Endothelial cell of hepatic sinusoid (primary cell): ENCODE measurements around the gene ZNF511.
"Not testable (repeated sequence)": the region's sequence is repeated elsewhere in the genome, so short reads cannot be mapped to it uniquely, and the experiment has no call there.

Experiments
- in situ Hi-C: cut with HindIII; loops from 2 replicates; pipeline ENCODE4 v1.10.0; 2017; ENCODE audit warnings: low sequenced_read_pairs

The ZNF511 gene

GRCh38 chr10:133312016-133312768 is 3.5 kb downstream of the ZNF511 start:
- in situ Hi-C loops: no loop called here

GRCh38 chr10:133312769-133313145 is 4.0 kb downstream of the ZNF511 start:
- in situ Hi-C loops: no loop called here

DNA sequence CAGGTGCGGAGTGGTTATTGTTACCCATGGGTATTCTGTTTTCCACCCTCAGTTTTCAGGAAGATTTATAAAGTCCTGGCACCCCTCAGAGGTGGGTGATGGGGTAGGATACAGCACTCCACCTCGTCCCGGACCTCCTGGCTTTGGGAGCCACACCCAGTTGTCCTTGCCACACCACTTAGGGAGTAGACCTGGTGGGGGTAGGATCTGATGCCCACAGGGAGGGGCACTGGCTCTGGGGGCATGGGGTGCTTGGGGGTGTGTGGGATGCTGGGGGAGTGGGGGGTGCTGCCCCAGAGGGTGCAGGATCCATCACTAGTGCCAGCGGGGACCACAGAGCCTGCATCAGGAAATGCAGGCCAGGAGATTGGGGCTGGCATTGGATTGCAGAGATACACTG is 4.5 kb downstream of the ZNF511 start:
- in situ Hi-C loops: no loop called here

DNA sequence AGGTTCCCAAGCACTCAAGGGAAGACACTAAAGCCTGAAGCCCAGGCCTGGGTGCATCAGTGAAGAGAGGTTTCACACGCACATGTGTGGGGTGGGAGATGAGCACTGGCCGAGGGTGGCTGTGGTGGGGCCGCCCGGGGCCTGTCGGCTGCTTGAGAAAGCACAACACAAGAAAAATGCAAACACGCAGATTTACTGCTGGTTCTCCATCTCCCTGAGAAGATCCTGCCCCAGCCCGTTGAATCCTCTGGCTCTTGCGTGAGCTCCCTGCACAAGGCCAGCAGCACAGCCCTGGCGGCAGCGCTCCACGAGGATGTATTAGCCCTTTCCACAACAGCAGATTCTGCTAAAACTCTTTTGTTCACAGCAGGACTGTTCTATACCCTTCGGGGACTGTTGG is 6.2 kb downstream of the ZNF511 start:
- in situ Hi-C loops: no loop called here

DNA sequence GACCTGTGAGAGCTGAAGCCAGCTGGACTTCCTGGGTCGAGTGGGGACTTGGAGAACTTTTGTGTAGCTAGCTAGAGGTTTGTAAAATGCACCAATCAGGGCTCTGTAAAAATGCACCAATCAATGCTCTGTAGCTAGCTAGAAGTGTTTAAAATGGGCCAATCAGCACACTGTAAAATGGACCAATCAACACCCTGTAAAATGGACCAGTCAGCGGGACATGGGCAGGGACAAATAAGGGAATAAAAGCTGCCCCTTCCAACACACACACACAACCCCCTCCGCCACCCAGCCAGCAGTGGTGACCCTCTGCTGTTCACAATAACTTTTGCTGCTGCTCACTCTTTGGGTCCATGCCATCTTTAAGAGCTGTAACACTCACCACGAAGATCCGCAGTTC is 7.1 kb downstream of the ZNF511 start:
- in situ Hi-C loops: no loop called here

DNA sequence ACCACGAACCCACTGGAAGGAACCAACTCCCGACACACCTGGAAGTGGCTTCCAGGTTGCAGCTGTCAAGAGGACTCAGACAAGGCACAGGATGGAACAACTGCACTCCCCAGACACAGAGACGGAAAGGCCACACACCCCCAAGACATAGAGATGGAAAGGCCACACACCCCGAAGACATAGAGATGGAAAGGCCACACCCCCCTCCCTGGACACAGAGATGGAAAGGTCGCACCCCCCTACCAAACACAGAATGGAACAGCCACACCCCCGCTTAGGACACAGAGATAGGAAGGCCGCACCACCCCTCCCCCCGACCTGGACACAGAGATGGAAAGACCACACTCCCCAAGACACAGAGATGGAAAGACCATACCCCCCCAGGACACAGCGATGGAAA is 7.6 kb downstream of the ZNF511 start:
- in situ Hi-C loops: no loop called here

DNA sequence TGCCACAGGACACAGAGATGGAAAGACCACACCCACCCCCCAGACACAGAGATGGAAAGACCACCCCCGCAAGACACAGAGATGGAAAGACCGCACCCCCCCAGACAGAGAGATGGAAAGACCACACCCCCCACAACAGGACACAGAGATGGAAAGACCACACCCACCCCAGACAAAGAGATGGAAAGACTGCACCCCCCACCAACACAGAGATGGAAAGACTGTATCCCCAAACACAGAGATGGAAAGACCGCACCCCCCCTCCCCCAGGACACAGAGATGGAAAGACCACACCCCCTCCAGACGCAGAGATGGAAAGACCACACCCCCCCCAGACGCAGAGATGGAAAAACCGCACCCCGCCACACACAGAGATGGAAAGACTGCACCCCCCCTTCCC is 8.0 kb downstream of the ZNF511 start:
- in situ Hi-C loops: no loop called here

DNA sequence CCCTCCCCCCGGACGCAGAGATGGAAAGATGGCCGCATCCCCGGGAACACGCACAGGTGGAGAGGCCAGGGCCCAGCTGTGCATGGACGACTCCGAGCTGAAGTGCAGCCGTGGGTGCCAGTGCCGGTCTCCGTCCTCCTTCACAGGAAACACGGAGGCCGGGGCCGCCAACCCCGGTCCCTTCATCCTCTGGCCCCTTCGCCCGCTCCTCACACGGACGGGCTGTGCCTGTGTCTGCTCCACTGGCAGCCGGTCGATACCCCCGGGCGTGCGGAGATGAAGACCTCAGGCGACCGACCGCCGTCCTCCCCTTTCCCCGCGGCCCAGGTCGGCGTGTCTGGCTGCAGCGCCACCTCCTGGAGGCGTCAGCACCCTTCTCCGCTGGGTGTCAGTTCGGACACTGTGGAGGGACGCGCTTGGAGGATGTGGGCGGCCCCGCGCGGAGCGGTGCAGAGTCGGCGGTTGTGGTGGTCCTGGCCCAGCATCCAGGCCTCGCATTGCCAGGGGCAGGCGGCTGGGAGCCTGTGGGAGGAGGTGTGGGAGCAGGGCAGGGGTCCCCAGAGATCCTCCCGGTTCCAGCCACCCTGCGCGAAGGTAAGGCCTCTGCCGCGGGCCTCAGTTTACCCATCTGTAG is 9.9 kb downstream of the ZNF511 start:
- in situ Hi-C loops: no loop called here

DNA sequence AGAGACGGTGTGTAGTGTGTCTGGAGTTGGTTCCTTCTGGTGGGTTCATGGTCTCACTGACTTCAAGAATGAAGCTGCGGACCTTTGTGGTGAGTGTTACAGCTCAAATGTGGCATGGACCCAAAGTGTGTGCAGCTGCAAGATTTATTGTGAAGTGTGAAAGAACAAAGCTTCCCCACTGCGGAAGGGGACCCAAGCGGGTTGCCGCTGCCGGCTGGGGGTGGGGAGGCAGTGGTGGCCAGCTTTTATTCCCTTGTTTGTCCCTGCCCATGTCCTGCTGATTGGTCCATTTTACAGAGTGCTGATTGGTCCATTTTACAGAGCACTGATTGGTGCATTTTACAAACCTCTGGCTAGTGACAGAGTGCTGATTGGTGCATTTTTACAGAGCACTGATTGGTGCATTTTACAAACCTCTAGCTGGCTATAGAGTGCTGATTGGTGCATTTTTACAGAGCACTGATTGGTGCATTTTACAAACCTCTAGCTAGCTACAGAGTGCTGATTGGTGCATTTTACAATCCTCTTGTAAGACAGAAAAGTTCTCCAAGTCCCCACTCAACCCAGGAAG is 12.2 kb downstream of the ZNF511 start:
- in situ Hi-C loops: not testable (repeated sequence)

- in situ Hi-C loops: not testable (repeated sequence)
Measured at GRCh38 chr10:133322064-133322709, 13.5 kb downstream of the ZNF511 start.

DNA sequence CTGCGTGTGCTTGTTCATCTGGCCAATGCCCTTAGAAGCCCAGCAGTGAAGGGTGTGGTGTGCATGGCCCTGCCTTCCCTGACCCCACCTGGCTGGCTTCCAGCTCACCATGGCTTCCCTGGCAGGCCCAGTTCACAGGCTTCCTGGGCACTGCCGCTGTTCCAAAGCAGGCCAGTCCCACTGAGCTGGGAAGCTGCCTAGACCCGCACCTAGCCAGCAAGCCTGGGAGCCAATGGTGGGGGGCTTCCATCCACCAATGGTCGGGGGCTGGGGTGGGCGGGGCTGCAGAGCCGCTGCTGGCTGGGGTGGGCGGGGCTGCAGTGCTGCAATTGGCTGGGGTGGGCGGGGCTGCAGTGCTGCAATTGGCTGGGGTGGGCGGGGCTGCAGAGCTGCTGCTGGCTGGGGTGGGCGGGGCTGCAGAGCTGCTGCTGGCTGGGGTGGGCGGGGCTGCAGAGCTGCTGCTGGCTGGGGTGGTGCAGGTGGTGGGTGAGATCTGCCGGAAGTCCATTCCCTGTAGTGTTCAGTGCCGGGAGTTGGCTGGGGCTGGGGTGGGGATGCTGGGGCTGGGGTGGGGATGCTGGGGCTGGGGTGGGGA is 15.6 kb downstream of the ZNF511 start:
- in situ Hi-C loops: no loop called here

GRCh38 chr10:133324857-133325260 is 16.1 kb downstream of the ZNF511 start:
- in situ Hi-C loops: no loop called here

DNA sequence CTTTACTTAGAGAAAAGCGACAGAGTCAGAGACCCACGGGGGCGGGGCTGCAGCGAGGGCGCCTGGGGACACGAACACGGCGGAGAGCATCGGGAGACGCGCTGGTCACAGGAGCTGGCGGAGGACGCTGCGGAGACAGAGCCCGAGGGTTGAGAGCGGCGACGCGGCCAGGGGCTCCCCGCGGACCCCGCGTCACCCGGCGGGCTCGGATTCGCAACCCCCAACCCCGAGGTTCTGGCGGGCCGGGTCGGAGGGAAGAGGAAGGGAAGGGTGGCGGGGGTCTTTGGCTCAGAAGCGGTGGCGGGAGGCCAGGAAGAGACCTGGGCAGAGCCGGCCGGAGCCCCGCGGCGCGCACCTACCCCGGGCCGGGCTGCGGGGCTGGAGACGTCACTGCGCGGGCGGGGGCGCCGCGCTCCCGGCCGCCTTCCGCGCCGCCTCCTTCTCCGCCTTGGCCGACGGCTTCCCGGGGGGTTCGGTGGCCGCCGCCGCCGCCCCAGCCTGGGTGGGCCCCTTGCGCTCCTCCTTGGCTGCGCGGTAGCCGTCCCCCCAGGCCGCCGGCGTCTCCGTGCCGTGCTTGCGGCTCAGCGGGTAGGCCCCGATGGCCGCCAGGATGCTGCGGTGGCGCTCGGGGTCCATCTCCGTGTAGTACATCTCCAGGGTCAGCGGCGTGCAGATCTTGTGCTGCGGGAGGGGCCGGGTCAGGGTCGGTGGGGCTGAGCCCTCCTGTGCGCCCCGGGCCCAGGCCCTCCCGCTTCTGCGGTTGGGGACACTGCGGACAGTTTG is 16.9 kb downstream of the ZNF511 start:
- in situ Hi-C loops: no loop called here

DNA sequence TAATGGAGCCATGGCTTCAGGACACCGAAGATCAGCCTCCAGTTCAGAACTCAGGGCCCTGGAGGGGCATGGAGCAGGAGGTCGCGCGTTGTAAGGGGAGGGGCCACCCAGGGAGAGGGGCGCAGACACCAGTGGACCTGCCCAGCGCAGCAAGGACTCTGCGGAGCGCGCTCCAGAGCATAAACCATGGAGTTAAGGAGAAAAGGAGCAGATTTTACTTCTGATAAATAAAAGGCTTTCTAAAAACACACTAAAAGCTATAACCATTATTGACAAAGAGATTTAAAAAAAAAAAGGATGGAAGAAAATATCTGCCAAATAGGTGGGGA is 17.5 kb downstream of the ZNF511 start:
- in situ Hi-C loops: no loop called here

DNA sequence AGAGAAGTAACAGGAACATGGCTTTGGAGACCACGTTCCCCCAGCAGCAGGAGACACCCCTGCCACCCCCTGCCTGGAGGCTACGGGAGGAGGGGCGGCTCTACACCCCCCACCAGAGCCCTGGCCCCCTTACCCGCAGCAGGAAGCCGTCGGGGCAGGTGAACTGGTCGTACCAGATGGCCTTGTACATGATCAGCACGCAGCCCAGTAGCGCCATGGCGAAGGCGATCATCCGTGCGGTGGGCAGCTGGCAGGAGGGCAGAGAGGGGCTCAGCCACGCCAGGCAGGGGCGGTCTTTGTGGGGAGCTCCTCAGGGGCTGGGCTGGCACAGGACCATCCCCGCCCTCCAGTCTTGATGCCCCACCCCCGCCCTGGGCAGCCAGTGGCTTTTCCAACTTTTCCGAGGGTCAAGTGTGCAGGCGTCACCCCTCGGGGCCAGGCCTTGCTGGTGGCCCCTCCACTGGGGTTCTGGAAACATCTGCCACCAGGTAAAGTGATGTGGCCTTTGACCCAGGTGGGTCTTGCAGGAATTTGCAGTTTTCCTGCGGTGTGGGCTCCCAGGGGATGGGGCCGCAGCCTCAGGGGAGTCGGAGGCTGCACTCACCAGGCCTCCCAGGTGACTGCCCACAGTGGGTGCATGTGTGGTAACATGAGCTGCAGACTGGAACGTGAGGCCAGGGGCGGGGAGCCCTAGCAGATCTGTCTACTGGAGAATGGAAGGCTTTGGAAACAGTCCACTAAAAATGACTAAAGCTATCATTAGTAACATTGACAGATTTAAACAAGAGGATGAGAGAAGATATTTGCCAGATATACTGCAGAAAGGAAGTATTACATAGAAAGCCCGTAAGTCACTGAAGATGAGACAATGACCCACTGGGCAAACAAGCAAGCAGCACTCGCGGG is 18.3 kb downstream of the ZNF511 start:
- in situ Hi-C loops: no loop called here

DNA sequence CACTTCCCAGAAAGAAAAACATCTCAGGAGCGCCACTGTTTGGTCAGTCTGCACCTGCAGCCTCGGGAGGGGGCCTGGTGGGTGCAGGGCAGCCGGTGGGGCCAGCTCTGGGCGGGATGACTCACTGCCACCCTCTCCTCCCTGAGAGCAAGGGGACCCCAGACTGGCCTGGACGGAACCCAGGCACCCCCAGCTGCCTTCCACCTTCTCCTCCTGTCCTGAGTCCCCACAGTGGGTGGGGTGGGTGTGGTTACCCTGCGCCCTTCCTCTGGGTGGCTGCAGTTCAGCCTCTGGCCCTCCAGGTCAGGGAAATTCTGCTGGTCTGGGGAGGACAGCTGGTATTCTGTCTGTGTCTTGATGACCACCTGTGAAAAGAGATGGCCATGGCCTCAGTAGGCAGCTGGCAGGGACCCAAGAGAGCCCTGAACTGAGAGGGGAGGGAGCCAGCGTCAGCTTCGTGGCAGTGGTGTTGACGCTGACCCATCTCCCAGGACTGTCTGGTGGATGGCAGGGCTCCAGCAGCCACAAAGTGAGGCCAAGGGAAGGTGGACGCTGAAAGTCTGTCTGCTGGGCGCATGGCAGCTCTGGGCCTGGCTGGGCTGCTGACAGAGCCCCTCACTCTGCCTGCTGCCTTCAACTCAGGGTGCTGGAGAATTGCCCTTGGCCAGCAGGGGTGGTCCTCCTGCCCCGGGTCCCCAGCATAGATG is 19.1 kb downstream of the ZNF511 start:
- in situ Hi-C loops: no loop called here

GRCh38 chr10:133328358-133329343 is 19.9 kb downstream of the ZNF511 start:
- in situ Hi-C loops: no loop called here
